ENCODE results near the gene ACTRT2.

The ACTRT2 gene

GRCh38 chr1:3021233-3021671, at the start of gene ACTRT2:
TSS of gene ACTRT2 (plus strand) at chr1:3021467. CDS start at chr1:3021687, 220 bp downstream.
- no peak for DNase-seq (ENCODE audit: low read depth)

- no peak for DNase-seq (ENCODE audit: low read depth)
Measured at GRCh38 chr1:2971609-2972008, 49.7 kb upstream of the ACTRT2 start.

- DNase-seq (ENCODE audit: low read depth), result no peak
Measured at GRCh38 chr1:2972011-2972878, 49.0 kb upstream of the ACTRT2 start.

GRCh38 chr1:2972879-2973575, 48.2 kb upstream of the ACTRT2 start:
- no peak for DNase-seq (ENCODE audit: low read depth)

- no peak for DNase-seq (ENCODE audit: low read depth)
Measured at GRCh38 chr1:2973601-2974593, 47.4 kb upstream of the ACTRT2 start.

GRCh38 chr1:2974701-2975301, 46.5 kb upstream of the ACTRT2 start:
- DNase-seq (ENCODE audit: low read depth), result no peak

GRCh38 chr1:2975466-2976179, 45.6 kb upstream of the ACTRT2 start:
- DNase-seq (ENCODE audit: low read depth), result no peak

- no peak for DNase-seq (ENCODE audit: low read depth)
Measured at GRCh38 chr1:2976180-2976562, 45.1 kb upstream of the ACTRT2 start.

GRCh38 chr1:2977886-2978611, 43.2 kb upstream of the ACTRT2 start:
- no peak for DNase-seq (ENCODE audit: low read depth)

- DNase-seq (ENCODE audit: low read depth), result no peak
Measured at GRCh38 chr1:2978691-2979190, 42.5 kb upstream of the ACTRT2 start.

GRCh38 chr1:2979191-2980072, 41.8 kb upstream of the ACTRT2 start:
- DNase-seq (ENCODE audit: low read depth), result no peak

GRCh38 chr1:2980073-2980791, 41.0 kb upstream of the ACTRT2 start:
- no peak for DNase-seq (ENCODE audit: low read depth)

GRCh38 chr1:2980849-2981248, 40.4 kb upstream of the ACTRT2 start:
- no peak for DNase-seq (ENCODE audit: low read depth)

- no peak for DNase-seq (ENCODE audit: low read depth)
Measured at GRCh38 chr1:2981388-2981787, 39.9 kb upstream of the ACTRT2 start.

GRCh38 chr1:2981981-2982614, 39.2 kb upstream of the ACTRT2 start:
- DNase-seq (ENCODE audit: low read depth), result no peak

- DNase-seq (ENCODE audit: low read depth), result no peak
Measured at GRCh38 chr1:2982615-2983318, 38.5 kb upstream of the ACTRT2 start.

GRCh38 chr1:2983319-2983705, 38.0 kb upstream of the ACTRT2 start:
- DNase-seq (ENCODE audit: low read depth), result no peak
